T-helper 2 cell treated with Interferon-gamma antibody and Interleukin-4, amounts not matched to agents 5 μg/mL and 100 μg/mL, for 36 hours (primary cell): ENCODE measurements around the gene TLX1.

Experiments
- DNase-seq: peaks from one replicate; pipeline ENCODE4 v3.0.0; 2021; ENCODE audit warnings: low spot score
- H3K27ac Mint-ChIP-seq: one replicate; pipeline ENCODE4 v1.8.0; 2021; ENCODE audit warnings: mild to moderate bottlenecking, mixed read lengths
- H3K27me3 Mint-ChIP-seq: one replicate; pipeline ENCODE4 v1.8.0; 2021; ENCODE audit warnings: low read depth, mixed read lengths
- H3K36me3 Mint-ChIP-seq: one replicate; pipeline ENCODE4 v1.8.0; 2021; ENCODE audit warnings: low read depth, mixed read lengths
- H3K4me1 Mint-ChIP-seq: one replicate; pipeline ENCODE4 v1.8.0; 2021; ENCODE audit warnings: low read depth, mixed read lengths
- H3K4me3 Mint-ChIP-seq: one replicate; pipeline ENCODE4 v1.8.0; 2022; ENCODE audit warnings: mild to moderate bottlenecking, moderate library complexity, mixed read lengths
- H3K9me3 Mint-ChIP-seq: one replicate; pipeline ENCODE4 v1.8.0; 2021; ENCODE audit warnings: mixed read lengths

Gene TLX1

DNA sequence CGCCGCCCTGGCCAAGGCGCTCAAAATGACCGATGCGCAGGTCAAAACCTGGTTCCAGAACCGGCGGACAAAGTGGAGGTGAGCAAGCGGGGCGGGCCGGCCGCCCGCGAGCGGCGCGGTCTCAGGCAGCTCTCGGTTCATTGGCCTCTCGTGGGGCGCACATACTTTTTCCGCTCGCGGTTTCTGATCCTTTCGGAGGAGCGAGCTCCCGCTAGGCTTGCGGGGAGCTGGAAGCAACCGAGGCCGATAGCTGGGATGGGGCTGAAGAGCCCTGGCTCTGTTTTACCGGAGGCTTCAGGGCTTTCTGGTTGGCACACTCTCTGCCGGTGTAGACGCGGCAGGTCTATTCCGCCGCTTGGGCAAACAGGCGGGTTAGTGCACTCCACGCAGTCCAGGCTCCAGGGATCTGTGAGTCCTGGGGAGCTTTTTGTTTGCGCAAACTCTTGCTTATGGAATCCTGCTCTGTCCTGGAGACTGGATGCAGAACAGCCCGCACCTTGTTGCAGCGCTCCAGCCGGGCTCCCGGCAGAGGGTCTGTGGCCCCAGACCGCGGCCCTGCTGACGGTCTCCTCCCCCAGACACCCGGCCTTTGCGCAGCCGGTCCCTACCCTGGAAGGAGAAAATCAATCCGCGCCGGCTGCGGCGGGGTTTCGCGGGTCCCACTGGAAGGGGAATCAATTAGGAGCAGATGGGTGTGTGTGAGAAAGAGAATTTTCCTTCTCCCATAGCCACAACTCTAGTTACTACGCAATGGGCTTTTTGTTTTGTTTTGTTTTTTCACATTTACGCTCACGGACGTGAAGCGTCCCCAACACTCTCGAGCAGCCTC, 3.4 kb downstream of the TLX1 start:
- Mint-ChIP-seq H3K27me3 (peaks cover 92% of the 10 kb centered on the region), H3K36me3 (no peaks in the 10 kb centered on the region), H3K27ac (peak overlapping the region; percentile 58), H3K4me3 (no peak overlapping the region), H3K4me1 (peaks cover 3% of the 10 kb centered on the region), H3K9me3 (no peaks in the 10 kb centered on the region)
- no peak for DNase-seq

- H3K4me3 Mint-ChIP-seq, result no peak overlapping the region
- H3K27me3 Mint-ChIP-seq, result peaks cover 89% of the 10 kb centered on the region
- no peak for DNase-seq
- peaks cover 3% of the 10 kb centered on the region for H3K4me1 Mint-ChIP-seq
- H3K9me3 Mint-ChIP-seq, result no peaks in the 10 kb centered on the region
- no peaks in the 10 kb centered on the region for H3K36me3 Mint-ChIP-seq
- peak overlapping the region; percentile 58 for H3K27ac Mint-ChIP-seq
Observed at GRCh38 chr10:101135141-101136006, 4.3 kb downstream of the TLX1 start.

GRCh38 chr10:101136007-101136707, 5.1 kb downstream of the TLX1 start:
- Mint-ChIP-seq H3K27ac (no peak overlapping the region), H3K9me3 (no peaks in the 10 kb centered on the region), H3K36me3 (no peaks in the 10 kb centered on the region), H3K27me3 (peaks cover 89% of the 10 kb centered on the region), H3K4me3 (no peak overlapping the region), H3K4me1 (peaks cover 3% of the 10 kb centered on the region)
- no peak for DNase-seq

- Mint-ChIP-seq H3K4me1 (peaks cover 3% of the 10 kb centered on the region), H3K36me3 (no peaks in the 10 kb centered on the region), H3K27ac (no peak overlapping the region), H3K9me3 (no peaks in the 10 kb centered on the region), H3K27me3 (peaks cover 94% of the 10 kb centered on the region), H3K4me3 (no peak overlapping the region)
- no peak for DNase-seq
Observed at GRCh38 chr10:101136708-101137121, 5.6 kb downstream of the TLX1 start.

GRCh38 chr10:101137271-101137670, 6.2 kb downstream of the TLX1 start:
- H3K4me1 Mint-ChIP-seq, result peaks cover 6% of the 10 kb centered on the region
- no peak overlapping the region for H3K4me3 Mint-ChIP-seq
- no peak overlapping the region for H3K27ac Mint-ChIP-seq
- peaks cover 95% of the 10 kb centered on the region for H3K27me3 Mint-ChIP-seq
- no peaks in the 10 kb centered on the region for H3K9me3 Mint-ChIP-seq
- DNase-seq, result no peak
- no peaks in the 10 kb centered on the region for H3K36me3 Mint-ChIP-seq

- Mint-ChIP-seq H3K36me3 (no peaks in the 10 kb centered on the region), H3K4me1 (peaks cover 7% of the 10 kb centered on the region), H3K27me3 (peaks cover 96% of the 10 kb centered on the region), H3K4me3 (no peak overlapping the region), H3K9me3 (no peaks in the 10 kb centered on the region), H3K27ac (no peak overlapping the region)
- DNase-seq, result no peak
Observed at GRCh38 chr10:101138788-101139420, 7.8 kb downstream of the TLX1 start.

DNA sequence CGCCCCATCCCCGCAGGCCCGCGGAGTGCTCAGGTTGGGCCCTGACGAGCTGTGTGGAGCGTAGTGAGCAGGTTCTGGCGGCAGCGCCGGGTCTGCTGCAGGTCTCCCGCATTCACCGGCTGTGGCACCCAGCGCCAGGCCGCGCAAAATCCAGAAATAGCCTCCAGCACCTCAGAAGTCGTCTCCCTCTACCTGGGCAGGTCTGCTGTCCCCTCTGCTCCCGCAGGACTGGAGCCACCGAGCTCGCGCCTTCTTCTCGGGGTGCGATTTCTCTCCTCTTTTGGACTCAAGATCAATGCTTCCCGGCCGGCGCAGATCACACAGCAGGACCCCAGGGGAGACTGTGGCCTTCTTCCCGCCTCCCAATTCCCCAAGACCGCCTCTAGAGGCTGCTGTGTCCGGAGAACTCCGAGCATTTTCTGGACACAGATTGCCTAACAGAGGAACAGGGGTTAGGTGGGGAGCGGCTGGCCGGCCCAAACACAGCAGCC, 8.4 kb downstream of the TLX1 start:
- H3K27ac Mint-ChIP-seq, result no peak overlapping the region
- H3K4me3 Mint-ChIP-seq, result no peak overlapping the region
- DNase-seq, result no peak
- peaks cover 96% of the 10 kb centered on the region for H3K27me3 Mint-ChIP-seq
- H3K36me3 Mint-ChIP-seq, result no peaks in the 10 kb centered on the region
- no peaks in the 10 kb centered on the region for H3K9me3 Mint-ChIP-seq
- peaks cover 7% of the 10 kb centered on the region for H3K4me1 Mint-ChIP-seq

- Mint-ChIP-seq H3K36me3 (no peaks in the 10 kb centered on the region), H3K9me3 (no peaks in the 10 kb centered on the region), H3K27me3 (peaks cover 96% of the 10 kb centered on the region), H3K4me1 (peaks cover 7% of the 10 kb centered on the region), H3K27ac (no peak overlapping the region), H3K4me3 (no peak overlapping the region)
- no peak for DNase-seq
Observed at GRCh38 chr10:101140084-101140949, 9.2 kb downstream of the TLX1 start.

- DNase-seq, result no peak
- no peak overlapping the region for H3K27ac Mint-ChIP-seq
- no peak overlapping the region for H3K4me3 Mint-ChIP-seq
- H3K9me3 Mint-ChIP-seq, result no peaks in the 10 kb centered on the region
- H3K36me3 Mint-ChIP-seq, result no peaks in the 10 kb centered on the region
- H3K27me3 Mint-ChIP-seq, result peaks cover 96% of the 10 kb centered on the region
- peaks cover 7% of the 10 kb centered on the region for H3K4me1 Mint-ChIP-seq
Observed at GRCh38 chr10:101140950-101141615, 10.0 kb downstream of the TLX1 start.

- Mint-ChIP-seq H3K27ac (no peak overlapping the region), H3K4me1 (peaks cover 7% of the 10 kb centered on the region), H3K4me3 (no peak overlapping the region), H3K9me3 (no peaks in the 10 kb centered on the region), H3K27me3 (peaks cover 94% of the 10 kb centered on the region), H3K36me3 (no peaks in the 10 kb centered on the region)
- peak; percentile 76 for DNase-seq
Observed at GRCh38 chr10:101141616-101142532, 10.8 kb downstream of the TLX1 start.

GRCh38 chr10:101142533-101143344, 11.6 kb downstream of the TLX1 start:
- Mint-ChIP-seq H3K27me3 (peaks cover 94% of the 10 kb centered on the region), H3K4me3 (no peak overlapping the region), H3K36me3 (no peaks in the 10 kb centered on the region), H3K9me3 (no peaks in the 10 kb centered on the region), H3K27ac (no peak overlapping the region), H3K4me1 (peaks cover 7% of the 10 kb centered on the region)
- DNase-seq, result no peak
